ENCODE results near the gene APOE.
"Not testable (repeated sequence)": the region's sequence is repeated elsewhere in the genome, so short reads cannot be mapped to it uniquely, and the experiment has no call there.

Gene APOE

DNA sequence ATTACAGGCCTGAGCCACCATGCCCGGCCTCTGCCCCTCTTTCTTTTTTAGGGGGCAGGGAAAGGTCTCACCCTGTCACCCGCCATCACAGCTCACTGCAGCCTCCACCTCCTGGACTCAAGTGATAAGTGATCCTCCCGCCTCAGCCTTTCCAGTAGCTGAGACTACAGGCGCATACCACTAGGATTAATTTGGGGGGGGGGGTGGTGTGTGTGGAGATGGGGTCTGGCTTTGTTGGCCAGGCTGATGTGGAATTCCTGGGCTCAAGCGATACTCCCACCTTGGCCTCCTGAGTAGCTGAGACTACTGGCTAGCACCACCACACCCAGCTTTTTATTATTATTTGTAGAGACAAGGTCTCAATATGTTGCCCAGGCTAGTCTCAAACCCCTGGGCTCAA, 4.2 kb downstream of the APOE start:
- DNase-seq (ENCODE audit: low read depth), result no peak

DNA sequence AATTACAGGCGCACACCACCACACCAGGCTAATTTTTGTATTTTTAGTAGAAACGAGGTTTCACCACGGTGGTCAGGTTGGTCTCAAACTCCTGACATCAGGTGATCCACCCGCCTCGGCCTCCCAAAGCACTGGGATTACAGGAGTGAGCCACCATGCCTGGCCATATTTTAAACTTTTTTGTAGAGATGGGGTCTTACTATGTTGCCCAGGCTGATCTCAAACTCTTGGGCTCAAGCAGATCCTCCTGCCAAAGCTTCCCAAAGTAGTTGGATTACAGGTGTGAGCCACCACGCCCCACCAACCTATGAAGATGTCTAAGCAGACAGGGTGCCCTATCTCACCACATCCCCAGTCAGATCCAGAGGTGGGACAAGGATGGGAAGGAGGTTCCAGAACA, 6.3 kb downstream of the APOE start:
- not testable (repeated sequence) for DNase-seq (ENCODE audit: low read depth)

DNA sequence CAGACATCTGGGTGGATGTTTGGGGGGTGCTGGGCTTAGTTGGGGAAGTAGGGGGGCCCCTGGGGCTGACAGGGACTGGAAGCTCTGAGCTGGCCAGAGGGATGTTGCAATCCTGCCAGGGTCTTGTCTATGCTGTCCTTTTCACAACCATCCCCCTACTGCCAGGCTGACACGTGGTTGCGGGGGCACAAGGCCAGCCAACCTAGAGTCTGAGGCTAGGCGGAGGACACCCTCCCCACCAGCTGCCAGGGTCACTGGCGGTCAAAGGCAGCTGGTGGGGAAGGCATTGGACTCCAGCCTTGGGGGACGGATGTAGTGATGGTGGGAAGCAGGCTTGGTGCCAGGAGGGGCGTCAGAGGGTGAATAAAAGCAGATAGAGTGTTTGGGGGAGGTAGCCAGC, 7.3 kb downstream of the APOE start:
- DNase-seq (ENCODE audit: low read depth), result no peak

DNA sequence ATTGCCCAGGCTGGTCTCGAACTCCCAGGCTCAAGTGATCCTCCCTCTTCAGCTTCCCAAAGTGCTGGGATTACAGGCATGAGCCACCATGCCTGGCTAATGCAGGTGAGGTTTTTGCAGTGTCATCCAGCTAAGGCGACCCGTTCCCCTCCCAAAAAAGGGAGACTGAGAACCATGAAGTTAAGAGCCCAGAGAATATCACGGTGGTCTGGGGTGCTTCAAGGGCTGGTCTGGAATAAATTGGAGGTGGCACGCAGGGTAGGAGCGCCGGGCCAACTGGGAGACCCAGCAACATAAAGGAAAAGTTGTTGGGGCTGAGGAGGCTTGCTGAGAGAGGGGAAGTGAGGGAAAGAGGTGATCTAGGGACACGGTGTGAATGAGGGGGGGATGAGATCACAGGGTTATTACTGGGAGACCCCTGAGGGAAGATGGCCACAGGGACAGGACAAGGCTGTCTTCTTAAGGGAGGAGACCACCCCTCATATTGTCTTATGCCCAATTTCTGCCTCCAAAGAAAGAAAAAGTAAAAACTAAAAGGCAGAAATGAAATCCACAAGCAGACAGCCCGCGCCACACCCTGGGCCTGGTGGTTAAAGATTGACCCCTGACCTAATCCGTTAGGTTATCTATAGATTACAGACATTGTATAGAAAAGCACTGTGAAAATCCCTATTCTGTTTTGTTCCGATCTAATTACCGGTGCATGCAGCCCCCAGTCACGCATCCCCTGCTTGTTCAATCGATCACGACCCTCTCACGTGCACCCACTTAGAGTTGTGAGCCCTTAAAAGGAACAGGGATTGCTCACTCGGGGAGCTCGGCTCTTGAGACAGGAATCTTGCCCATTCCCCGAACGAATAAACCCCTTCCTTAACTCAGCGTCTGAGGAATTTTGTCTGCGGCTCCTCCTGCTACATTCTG, 8.2 kb downstream of the APOE start:
- not testable (repeated sequence) for DNase-seq (ENCODE audit: low read depth)

DNA sequence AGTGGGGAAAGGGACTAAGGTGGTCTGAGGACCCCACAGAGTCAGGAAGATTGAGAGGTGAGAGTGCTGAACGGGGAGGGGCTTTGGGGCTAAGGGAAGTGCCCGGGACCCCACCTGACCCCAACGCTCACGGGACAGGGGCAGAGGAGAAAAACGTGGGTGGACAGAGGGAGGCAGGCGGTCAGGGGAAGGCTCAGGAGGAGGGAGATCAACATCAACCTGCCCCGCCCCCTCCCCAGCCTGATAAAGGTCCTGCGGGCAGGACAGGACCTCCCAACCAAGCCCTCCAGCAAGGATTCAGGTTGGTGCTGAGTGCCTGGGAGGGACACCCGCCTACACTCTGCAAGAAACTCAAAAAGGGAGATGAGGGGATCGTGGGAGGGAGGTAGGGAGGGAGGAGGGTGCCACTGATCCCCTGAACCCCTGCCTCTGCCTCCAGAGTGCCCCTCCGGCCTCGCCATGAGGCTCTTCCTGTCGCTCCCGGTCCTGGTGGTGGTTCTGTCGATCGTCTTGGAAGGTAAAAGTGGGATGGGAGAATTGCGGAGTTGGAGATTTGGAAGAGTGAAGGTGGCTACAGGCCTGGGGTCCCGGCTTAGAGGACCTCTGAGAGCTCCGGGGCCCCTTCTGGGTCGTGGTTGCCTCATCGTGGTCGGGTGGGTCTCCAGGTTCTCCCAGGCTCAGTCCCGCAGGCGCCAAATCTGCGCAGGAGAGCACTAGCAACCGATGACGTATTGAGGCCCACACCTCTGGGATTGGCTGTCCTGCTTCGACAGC, 9.0 kb downstream of the APOE start, which contains the start of gene APOC1:
TSS of gene APOC1 (plus strand) at position 176 of the 774 bp plus-strand sequence. CDS start at position 460, 284 bp downstream.
- DNase-seq (ENCODE audit: low read depth), result peak; percentile 80

DNA sequence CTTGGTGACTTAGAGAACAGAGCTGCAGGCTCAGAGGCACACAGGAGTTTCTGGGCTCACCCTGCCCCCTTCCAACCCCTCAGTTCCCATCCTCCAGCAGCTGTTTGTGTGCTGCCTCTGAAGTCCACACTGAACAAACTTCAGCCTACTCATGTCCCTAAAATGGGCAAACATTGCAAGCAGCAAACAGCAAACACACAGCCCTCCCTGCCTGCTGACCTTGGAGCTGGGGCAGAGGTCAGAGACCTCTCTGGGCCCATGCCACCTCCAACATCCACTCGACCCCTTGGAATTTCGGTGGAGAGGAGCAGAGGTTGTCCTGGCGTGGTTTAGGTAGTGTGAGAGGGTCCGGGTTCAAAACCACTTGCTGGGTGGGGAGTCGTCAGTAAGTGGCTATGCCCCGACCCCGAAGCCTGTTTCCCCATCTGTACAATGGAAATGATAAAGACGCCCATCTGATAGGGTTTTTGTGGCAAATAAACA, 18.7 kb downstream of the APOE start:
- no peak for DNase-seq (ENCODE audit: low read depth)

DNA sequence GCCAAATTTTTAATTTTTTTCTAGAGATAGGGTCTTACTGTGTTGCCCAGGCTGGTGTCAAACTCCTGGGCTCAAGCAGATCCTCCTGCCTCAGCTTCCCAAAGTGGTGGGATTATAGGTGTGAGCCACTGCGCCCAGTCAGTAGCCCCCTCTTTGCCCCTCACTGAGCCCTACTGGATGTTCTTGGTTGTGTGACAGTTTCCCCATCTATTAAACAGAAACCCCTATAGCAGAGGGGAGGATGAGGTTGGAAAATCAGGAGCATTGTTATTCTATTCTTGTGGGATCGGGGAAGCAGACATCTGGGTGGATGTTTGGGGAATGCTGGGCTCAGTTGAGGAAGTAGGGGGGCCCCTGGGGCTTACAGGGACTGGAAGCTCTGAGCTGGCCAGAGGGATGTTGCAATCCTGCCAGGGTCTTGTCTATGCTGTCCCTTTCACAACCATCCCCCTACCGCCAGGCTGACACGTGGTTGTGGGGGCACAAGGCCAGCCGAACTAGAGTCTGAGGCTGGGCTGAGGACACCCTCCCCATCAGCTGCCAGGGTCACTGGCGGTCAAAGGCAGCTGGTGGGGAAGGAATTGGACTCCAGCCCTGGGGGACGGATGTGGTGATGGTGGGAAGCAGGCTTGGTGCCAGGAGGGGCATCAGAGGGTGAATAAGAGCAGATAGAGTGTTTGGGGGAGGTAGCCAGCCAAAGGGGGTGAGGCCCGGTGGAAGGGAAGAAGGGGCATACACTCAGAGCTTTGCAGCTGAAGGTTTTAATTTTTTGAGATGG, 19.7 kb downstream of the APOE start:
- peak; percentile 72 for DNase-seq (ENCODE audit: low read depth)

DNA sequence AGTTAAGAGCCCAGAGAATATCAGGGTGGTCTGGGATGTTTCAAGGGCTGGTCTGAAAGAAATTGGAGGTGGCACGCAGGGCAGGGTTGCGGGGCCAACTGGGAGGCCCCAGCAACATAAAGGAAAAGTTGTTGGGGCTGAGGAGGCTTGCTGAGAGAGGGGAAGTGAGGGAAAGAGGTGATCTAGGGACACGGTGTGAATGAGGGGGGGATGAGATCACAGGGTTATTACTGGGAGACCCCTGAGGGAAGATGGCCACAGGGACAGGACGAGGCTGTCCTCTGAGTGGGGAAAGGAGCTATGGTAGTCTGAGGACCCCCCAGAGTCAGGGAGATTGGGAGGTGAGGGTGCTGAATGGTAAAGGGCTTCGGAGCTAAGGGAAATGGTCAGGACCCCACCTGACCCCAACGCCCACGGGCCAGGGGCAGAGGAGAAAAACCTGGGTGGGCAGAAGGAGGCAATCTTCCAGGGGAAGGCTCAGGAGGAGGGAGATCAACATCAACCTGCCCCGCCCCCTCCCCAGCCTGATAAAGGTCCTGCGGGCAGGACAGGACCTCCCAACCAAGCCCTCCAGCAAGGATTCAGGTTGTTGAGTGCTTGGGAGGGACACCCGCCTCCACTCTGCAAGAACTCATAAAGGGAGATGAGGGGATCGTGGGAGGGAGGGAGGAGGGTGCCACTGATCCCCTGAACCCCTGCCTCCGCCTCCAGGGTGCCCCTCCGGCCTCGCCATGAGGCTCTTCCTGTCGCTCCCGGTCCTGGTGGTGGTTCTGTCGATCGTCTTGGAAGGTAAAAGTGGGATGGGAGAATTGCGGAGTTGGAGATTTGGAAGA, 20.9 kb downstream of the APOE start:
- DNase-seq (ENCODE audit: low read depth), result not testable (repeated sequence)

DNA sequence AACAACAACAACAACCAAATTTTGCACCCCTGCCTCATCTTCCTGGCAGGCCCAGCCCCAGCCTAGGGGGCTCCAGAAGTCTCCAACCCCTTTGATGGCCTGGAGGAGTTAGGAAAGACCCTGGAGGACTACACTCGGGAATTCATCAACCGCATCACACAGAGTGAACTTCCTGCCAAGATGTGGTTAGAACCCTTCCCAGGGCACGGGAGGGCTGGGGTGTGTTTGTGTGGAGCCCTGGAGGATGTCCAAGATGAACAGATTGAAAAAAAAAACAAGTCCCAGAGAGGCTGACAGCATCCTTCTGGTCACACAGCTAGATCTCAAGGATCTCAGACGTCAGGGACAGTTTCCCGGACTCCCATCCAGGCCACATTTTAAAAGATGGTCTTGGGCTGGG, 22.1 kb downstream of the APOE start:
- peak; percentile 67 for DNase-seq (ENCODE audit: low read depth)

DNA sequence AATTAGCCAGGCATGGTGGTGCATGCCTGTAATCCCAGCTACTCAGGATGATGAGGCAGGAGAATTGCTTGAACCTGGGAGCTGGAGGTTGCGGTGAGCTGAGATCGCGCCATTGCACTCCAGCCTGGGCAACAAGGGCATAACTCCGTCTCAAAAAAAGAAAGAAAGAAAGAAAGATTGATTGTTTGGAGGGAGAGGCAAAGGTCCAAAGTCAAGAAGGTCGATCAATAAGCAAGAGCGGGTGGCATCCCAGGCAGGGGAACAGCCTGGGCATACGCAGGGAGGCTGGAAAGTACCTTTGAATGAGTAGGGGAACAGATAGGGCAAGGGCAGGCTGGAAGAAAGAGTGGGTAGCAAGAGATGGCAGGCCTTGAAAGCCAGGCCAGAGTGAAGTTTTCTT, 24.5 kb downstream of the APOE start:
- DNase-seq (ENCODE audit: low read depth), result no peak

DNA sequence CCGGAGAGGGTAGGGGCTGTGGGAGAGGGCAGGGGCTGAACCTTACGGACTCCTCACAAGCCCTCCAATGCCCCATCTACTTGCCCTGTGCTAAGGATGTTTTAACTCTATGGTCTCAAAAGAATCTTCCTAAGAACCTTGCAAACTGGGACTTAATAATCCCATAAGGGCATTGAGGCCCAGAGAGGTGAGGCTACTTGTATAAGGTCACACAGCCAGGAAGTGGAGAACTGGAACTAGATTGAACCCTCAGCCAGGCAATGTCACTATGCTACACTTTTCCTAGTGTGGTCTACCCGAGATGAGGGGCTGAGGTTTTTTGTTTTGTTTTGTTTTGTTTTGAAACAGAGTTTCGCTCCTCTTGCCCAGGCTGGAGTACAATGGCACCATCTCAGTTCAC, 25.9 kb downstream of the APOE start:
- DNase-seq (ENCODE audit: low read depth), result no peak

DNA sequence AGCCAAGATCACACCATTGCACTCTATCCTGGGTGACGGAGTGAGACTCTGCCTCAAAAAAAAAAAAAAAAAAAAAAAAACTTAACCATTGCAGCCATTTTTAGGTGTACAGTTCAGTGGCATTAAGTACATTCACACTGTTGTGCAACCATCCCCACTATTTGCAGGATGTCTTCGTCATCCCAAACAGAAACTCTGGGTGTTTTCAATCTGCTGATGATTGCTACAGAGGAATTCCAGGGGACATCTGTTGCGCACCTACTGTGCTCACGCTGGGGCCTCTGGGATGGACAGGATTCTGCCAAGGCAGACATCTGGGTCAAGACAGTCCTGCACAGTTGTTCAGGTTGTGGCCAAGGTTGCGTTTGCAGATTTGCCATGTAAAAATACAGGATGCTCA, 34.1 kb downstream of the APOE start:
- no peak for DNase-seq (ENCODE audit: low read depth)

DNA sequence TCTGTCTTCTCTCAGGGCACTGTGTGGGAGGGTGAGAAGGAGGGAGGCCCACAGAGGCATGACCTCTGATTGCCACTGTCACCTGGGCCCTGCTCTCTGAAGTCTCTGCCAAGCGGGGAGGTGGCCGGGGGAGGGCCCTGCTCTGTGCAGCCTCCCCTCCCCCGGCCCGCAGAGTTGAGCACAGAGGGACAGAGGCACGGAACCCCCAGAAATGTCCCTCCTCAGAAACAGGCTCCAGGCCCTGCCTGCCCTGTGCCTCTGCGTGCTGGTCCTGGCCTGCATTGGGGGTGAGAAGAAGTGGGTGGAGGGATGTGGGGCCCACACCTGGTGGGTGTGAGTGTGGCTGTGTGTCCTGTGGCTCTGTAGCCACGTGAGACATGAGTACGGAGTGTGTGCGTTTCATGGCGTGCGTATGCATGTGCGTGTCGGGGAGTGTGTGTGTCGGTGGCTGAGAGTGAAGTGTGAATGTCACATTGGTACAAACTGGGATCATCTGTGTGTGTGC, 36.5 kb downstream of the APOE start, which contains the start of gene APOC4:
TSS of gene APOC4 (plus strand) at position 171 of the 505 bp plus-strand sequence. CDS start at position 212, 41 bp downstream.
- DNase-seq (ENCODE audit: low read depth), result no peak

DNA sequence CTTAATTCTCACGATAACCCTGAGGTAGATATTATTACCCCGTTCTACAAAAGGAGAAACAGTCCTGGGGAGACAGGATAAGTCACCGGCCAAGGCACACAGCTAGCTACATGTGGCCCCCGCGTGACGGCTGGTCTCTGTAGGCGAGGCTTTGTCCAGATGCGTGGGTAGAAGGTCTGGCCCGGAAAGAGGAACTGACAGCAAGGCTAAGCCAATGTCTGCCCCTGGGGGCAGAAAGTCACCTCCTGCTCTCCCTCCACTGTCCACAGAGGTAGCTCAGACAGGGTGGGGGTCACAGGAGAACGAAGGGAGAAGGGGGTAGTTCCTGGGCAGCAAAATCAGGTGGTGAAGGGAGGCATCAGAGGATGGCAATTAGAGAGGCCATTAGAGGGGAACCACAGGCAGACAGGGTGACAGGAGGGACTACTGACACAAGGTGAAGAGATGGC, 38.2 kb downstream of the APOE start:
- DNase-seq (ENCODE audit: low read depth), result no peak

DNA sequence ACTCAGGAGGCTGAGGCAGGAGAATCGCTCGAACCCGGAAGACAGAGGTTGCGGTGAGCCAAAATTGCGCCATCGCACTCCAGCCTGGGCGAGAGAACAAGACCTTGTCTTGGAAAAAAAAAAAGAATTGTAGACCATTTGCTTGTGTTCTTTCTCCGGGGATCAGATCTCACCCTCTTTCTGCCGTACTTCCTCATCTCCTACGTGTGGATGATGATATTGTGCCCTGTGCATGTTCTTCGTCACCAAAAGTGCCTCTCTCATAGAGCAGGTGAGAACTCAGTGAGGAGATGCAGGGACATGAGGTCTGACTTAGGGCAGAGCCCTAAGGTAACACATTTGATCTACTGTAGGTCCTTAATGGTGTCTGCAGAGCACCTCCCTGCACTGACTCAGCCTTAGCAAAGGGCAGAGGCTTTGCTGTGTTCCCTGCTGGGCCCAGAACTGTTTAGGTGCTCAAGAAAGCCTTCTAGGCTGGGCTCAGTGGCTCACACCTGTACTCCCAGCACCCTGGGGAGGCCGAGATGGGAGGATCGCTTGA, 41.5 kb downstream of the APOE start:
- no peak for DNase-seq (ENCODE audit: low read depth)

DNA sequence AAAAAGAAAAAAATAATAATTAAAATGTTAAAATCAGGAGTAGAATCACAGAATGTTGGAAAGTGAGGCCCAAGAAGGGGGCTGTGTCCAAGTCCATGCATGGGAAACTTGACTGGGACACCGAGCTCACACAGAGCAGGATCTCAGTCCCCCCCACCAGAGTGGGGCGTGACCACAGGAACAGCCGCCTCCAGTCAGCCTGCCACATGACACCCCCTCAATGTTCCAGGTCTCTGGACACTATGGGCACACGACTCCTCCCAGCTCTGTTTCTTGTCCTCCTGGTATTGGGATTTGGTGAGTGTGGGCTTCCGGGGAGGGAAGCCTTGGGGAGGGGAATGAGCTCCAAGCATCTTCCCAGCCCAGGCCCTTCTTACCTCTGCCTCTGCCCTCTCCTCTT, 42.6 kb downstream of the APOE start:
- no peak for DNase-seq (ENCODE audit: low read depth)

DNA sequence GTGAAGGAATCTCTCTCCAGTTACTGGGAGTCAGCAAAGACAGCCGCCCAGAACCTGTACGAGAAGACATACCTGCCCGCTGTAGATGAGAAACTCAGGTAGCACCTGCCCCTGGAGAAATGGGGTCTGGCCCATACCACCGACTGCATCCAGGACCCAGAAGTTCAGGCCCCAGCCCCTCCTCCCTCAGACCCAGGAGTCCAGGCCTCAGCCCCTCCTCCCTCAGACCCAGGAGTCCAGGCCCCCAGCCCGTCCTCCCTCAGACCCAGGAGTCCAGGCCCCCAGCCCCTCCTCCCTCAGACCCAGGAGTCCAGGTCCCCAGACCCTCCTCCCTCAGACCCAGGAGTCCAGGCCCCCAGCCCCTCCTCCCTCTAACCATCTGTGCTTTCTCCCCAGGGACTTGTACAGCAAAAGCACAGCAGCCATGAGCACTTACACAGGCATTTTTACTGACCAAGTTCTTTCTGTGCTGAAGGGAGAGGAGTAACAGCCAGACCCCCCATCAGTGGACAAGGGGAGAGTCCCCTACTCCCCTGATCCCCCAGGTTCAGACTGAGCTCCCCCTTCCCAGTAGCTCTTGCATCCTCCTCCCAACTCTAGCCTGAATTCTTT, 43.3 kb downstream of the APOE start:
- no peak for DNase-seq (ENCODE audit: low read depth)

DNA sequence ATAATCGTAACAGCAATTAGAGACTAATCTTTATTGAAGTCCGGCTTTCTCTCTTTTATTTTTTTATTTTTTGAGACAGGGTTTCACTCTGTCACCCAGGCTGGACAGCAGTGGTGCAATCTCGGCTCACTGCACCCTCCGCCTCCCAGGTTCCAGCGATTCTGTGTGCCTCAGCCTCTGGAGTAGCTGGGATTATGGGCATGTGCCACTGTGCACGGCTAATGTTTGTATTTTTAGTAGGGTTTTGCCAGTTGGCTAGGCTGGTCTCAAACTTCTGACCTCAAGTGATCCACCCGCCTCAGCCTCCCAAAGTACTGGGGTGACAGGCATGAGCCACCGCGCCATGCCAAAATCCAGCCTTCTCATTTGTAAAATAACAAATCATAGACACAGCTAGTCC, 44.0 kb downstream of the APOE start:
- DNase-seq (ENCODE audit: low read depth), result no peak

DNA sequence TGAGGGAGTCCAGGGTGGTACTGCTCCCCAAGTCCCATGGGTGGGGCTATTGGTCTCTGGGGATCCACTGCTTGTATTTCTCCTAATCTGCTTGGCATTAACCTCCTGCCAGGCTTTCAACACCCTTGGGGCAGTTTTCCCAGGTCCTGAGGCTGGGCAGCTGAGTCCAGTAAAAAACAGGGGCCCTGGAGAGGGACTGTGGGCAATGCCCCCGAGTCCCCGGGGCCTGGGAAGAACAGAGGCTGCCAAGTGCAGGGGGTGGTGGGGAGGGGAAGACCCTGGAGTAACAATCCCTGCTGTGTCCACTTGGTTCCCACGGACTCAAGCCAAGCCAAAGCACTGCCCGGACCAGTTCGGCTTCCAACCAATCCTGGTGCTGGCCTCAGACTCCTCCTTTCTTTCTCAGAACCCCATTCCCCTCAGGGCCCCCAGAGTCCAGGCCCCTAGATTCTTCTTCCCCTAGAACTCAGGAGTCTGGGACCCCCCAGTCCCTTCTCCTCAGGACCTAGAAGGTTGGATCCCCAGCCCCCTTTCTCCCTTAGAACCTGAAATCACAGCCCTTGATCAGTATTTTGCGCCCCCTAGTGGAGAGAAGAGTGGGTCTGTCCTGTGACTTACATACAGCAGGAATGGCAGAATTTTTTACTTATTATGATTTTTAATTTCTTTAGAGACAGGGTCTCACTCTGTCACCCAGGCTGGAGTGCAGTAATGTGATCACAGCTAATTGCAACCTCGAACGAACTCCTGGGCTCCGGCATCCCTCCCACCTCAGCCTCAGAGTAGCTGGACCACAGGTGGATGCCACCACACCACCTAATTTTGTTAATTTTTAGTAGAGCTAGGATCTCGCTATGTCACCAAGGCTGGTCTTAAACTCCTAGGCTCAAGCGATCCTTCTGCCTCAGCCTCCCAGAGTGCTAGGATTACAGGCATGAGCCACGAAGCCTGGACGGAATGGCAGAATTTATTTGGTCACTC, 45.9 kb downstream of the APOE start:
- peak; percentile 78 for DNase-seq (ENCODE audit: low read depth)
